ENCODE results near the gene PLK3. TPM values are rescaled to one million over a fixed set of nuclear protein-coding genes. Genes with fewer than 3 reads are reported as not detected.

The PLK3 gene
- total RNA-seq, 1 donor from 2014 or later = 38.8 TPM

DNA sequence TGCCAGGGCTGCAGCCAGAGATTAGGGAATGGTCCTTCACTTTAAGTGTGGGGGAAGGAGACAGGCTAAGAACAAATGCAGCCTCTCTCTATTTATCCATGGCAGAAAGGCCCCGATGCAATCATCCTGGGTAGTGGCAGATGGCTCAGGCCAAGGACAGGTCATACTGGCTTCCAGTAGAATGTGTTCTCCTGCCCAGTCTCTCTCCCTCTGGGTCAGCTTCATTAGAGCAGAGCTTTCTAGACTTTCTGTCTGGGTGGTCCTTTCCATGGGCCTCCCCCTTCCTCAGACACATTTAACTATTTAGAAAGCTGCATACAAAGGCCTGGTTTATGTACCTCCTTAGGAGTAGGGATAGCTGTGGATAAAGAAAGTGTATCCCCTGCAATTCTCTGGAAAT, 47.7 kb downstream of the PLK3 start:
- Histone ChIP-seq H3K27me3 (no peaks in the 10 kb centered on the region), H3K27ac (no peak overlapping the region), H3K36me3 (peaks cover 11% of the 10 kb centered on the region), H3K4me1 (peaks cover 3% of the 10 kb centered on the region), H3K4me3 (no peak overlapping the region), H3K9me3 (no peaks in the 10 kb centered on the region)
- intact Hi-C loops (cut with DNase I) = no loop called here
- TF ChIP-seq, protein P1, sequence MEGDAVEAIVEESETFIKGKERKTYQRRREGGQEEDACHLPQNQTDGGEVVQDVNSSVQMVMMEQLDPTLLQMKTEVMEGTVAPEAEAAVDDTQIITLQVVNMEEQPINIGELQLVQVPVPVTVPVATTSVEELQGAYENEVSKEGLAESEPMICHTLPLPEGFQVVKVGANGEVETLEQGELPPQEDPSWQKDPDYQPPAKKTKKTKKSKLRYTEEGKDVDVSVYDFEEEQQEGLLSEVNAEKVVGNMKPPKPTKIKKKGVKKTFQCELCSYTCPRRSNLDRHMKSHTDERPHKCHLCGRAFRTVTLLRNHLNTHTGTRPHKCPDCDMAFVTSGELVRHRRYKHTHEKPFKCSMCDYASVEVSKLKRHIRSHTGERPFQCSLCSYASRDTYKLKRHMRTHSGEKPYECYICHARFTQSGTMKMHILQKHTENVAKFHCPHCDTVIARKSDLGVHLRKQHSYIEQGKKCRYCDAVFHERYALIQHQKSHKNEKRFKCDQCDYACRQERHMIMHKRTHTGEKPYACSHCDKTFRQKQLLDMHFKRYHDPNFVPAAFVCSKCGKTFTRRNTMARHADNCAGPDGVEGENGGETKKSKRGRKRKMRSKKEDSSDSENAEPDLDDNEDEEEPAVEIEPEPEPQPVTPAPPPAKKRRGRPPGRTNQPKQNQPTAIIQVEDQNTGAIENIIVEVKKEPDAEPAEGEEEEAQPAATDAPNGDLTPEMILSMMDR (IDR thresholded peaks at IDR 0.05) = no peak
- no peak for DNase-seq
- ATAC-seq = no peak

DNA sequence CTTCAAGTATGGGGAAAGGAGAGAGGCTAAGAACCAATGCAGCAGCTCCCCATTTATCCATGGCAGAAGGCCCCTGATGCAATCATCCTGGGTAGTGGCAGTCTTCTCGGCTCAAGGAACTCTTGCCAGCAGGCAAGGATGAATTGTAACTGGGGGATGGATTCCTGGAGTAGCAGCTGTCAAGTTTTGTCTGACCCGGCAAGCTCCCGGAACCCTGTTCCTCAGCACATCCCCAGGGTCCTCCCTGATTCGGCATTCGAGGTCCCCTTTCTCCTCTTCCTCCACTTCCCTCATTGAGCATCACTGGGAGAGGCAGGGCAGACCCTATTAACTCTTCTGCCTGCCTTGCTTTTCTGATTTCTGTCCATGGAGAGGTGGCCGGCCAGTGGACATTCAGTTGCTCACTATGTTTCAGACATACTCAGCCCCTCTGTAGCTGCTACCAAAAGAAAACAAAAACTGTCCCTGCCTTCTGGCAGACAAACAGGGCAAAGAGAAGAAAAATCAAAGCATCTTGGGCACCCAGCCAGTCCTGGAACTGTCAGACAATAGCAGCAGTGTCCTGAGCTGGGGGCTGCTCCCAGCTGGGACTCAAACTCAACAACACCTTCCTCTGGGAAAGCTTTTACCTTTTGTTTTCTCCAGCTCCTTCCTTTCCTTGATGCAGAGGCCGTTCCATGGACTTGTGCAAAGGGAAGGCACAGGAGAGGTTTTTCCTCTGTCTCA, 48.4 kb downstream of the PLK3 start:
- no peaks in the 10 kb centered on the region for H3K27me3 ChIP-seq
- peak; percentile 38 for DNase-seq

DNA sequence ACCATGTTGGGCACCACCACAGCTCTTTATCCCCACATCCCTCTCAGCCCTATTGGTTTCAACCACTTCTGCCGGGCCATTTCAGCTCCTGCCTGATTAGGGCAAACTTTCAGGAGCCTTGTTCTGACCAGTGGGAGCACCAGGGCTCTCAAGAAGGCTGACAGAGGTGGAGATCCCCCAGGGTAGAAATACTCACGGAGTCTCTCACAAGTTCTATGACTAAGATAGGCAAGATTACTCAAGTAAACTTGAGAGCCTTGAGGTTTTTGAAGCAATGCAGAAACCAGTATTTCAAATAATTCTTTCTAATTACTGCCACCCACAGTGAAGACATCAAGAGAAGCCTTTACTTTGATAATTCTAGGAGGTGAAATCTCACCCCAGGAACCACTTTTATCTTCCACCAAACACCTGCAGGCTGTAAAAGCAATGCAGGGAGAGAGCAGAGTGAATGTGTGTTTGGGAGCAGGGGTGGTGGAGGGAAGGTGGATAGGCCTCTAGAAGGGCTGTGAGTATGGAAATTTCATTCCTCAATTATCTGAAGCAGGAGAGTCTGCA, 49.5 kb downstream of the PLK3 start:
- intact Hi-C loops (cut with DNase I) = no loop called here
- TF ChIP-seq, protein P1 (IDR thresholded peaks at IDR 0.05) = no peak
- H3K27ac ChIP-seq = no peak overlapping the region
- no peaks in the 10 kb centered on the region for H3K9me3 ChIP-seq
- ATAC-seq (no peak), DNase-seq (no peak)
- H3K4me1 ChIP-seq = no peaks in the 10 kb centered on the region
- H3K4me3 ChIP-seq = no peak overlapping the region
- no peaks in the 10 kb centered on the region for H3K27me3 ChIP-seq
- peaks cover 11% of the 10 kb centered on the region for H3K36me3 ChIP-seq

More for the DNA sequence above, 48.4 kb downstream of the PLK3 start:
- no peaks in the 10 kb centered on the region for H3K4me1 ChIP-seq
- H3K36me3 ChIP-seq = peaks cover 11% of the 10 kb centered on the region
- TF ChIP-seq, protein P1 (IDR thresholded peaks at IDR 0.05) = no peak
- no peak overlapping the region for H3K27ac ChIP-seq
- intact Hi-C loops (cut with DNase I) = no loop called here
- H3K9me3 ChIP-seq = no peaks in the 10 kb centered on the region
- H3K4me3 ChIP-seq = no peak overlapping the region
- ATAC-seq = no peak

DNA sequence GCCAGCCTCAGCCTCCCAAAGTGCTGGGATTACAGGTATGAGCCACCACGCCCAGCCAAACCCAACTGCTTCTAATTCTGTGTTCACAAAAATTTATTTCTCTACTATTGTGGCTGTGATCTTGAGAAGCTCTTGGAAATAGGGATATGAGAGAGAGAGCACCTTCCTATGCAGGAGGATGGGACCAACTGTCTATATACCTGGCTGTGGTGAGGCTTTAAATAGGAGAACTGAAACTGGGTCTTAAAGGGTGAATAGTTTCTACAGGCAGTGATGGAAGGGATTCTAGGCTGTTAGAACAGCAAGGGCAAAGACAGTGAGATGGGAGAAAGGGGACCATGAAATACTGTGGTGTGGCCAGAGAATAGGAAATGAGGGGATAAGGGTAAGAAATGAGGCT, 51.1 kb downstream of the PLK3 start:
- no peaks in the 10 kb centered on the region for H3K9me3 ChIP-seq
- TF ChIP-seq, protein P1 (IDR thresholded peaks at IDR 0.05) = no peak
- no peaks in the 10 kb centered on the region for H3K4me1 ChIP-seq
- DNase-seq = no peak
- no peak overlapping the region for H3K27ac ChIP-seq
- H3K4me3 ChIP-seq = no peak overlapping the region
- intact Hi-C loops (cut with DNase I) = no loop called here
- peaks cover 11% of the 10 kb centered on the region for H3K36me3 ChIP-seq
- no peaks in the 10 kb centered on the region for H3K27me3 ChIP-seq
- no peak for ATAC-seq

DNA sequence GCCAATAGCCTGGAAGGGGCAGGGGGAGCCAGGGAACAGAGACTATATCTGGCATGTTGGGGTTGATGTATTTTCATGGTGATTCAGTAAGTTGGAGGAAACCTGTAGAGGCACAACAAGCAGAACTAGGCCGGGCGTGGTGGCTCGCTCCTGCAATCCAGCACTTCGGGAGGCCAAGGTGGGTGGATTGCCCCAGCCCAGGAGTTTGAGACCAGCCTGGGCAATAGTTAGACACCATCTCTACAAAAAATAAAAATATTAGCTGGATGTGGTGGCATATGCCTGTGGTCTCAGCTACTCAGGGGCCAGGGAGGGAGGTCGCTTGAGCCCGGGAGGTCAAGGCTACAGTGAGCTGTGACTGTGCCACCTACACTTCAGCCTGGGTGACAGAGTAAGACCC, 53.0 kb downstream of the PLK3 start:
- Histone ChIP-seq H3K27me3 (no peaks in the 10 kb centered on the region), H3K36me3 (peaks cover 21% of the 10 kb centered on the region), H3K4me3 (no peak overlapping the region), H3K4me1 (no peaks in the 10 kb centered on the region), H3K9me3 (no peaks in the 10 kb centered on the region), H3K27ac (no peak overlapping the region)
- TF ChIP-seq, protein P1 (IDR thresholded peaks at IDR 0.05) = no peak
- ATAC-seq (no peak), DNase-seq (no peak)
- intact Hi-C loops (cut with DNase I) = no loop called here

All from upper lobe of right lung (tissue), 1 donor.